GM23338 (cell line): ENCODE results near the gene PTCD2.

Source experiments
- CREB1 ChIP-seq: fragments of 250-450 bp; sonication (Bioruptor Pico); IDR thresholded peaks from 2 replicates; pipeline ENCODE4 v1.5.0; 2020; ENCODE audit warnings: low read depth, mild to moderate bottlenecking, moderate library complexity
- CTCF ChIP-seq, 2 experiments: fragments of 200-600 bp in 1 of 2; sonication (generic) in 1 of 2; conservative IDR thresholded peaks; 2 replicates each; pipeline versions ENCODE4 v1.5.1 to v1.6.1; 2016 to 2017; ENCODE audit warnings: antibody characterized with exemption in 2 of 2, low read depth in 2 of 2, mild to moderate bottlenecking in 2 of 2, moderate library complexity in 1 of 2
- ETS1 ChIP-seq: IDR thresholded peaks from 2 replicates; pipeline ENCODE4 v1.6.1; 2016; ENCODE audit warnings: antibody characterized with exemption
- EZH2 ChIP-seq: fragments of 200-600 bp; sonication (generic); IDR thresholded peaks from one replicate; pipeline ENCODE4 v1.8.0; 2017; ENCODE audit warnings: antibody characterized with exemption, mild to moderate bottlenecking, low read depth; ENCODE audit not compliant: unreplicated experiment
- EZH2phosphoT487 ChIP-seq: fragments of 200-600 bp; sonication (generic); IDR thresholded peaks from one replicate; pipeline ENCODE4 v1.8.1; 2018; ENCODE audit warnings: antibody characterized with exemption; ENCODE audit not compliant: unreplicated experiment
- JUNB ChIP-seq: IDR thresholded peaks from one replicate; pipeline ENCODE4 v1.6.1; 2016; ENCODE audit warnings: antibody characterized with exemption; ENCODE audit not compliant: unreplicated experiment
- NANOG ChIP-seq: IDR thresholded peaks from 2 replicates; pipeline ENCODE4 v1.6.1; 2016; ENCODE audit warnings: antibody characterized with exemption, borderline replicate concordance
- POLR2AphosphoS5 ChIP-seq: IDR thresholded peaks from 2 replicates; pipeline ENCODE4 v1.6.1; 2016; ENCODE audit warnings: antibody characterized with exemption, low read depth
- REST ChIP-seq: IDR thresholded peaks from one replicate; pipeline ENCODE4 v1.6.1; 2018; ENCODE audit warnings: antibody characterized with exemption; ENCODE audit not compliant: unreplicated experiment
- STAT1 ChIP-seq: IDR thresholded peaks from one replicate; pipeline ENCODE4 v1.6.1; 2016; ENCODE audit warnings: antibody characterized with exemption; ENCODE audit not compliant: unreplicated experiment

GRCh38 chr5:72352616-72353015 lies 32.4 kb downstream of the PTCD2 start:
- TF ChIP-seq POLR2AphosphoS5 (no peak), CTCF (conservative IDR thresholded peaks at IDR 0.05; ENCODE audit: low read depth in 2 of 2) (no peak), EZH2 (no peak), EZH2phosphoT487 (no peak), CREB1 (CRISPR knock-in tag) (no peak), REST (no peak), STAT1 (no peak), NANOG (no peak), JUNB (no peak), ETS1 (no peak)
